DND-41 (cell line): ENCODE measurements around the gene THOC7.

ENCODE experiments used
- EZH2 ChIP-seq: IDR thresholded peaks from 3 replicates; pipeline ENCODE4 v1.6.1; 2012; ENCODE audit warnings: borderline replicate concordance, low read depth, mild to moderate bottlenecking, moderate library complexity, low read length, inconsistent platforms; ENCODE audit not compliant: severe bottlenecking
- TF ChIP-seq, protein P1 (sequence below): IDR thresholded peaks from 2 replicates; pipeline ENCODE4 v1.5.1; 2012; ENCODE audit warnings: borderline replicate concordance, low read length, moderate library complexity, mild to moderate bottlenecking; ENCODE audit not compliant: poor library complexity, severe bottlenecking; ENCODE audit errors: extremely low read depth

DNA sequence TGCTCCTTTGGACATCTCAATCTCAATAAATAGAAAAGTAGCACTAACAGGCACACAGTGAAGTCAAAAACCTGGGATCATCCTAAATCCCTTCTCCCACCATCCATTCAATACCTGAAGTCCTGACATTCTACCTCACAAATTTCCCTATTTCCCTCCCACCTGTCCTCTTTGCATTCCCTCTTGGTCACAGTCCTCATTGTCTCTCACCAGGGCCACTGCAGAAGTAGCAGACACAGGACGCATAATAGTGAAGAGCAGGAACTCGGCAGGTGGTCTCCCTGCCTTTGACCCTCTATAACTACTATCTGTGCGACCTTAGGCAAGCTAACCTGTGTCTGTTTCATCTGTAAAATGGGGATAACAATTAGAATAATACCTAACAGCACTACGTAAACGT is 2.3 kb downstream of the THOC7 start:
- no peak for TF ChIP-seq EZH2
- TF ChIP-seq, protein P1, sequence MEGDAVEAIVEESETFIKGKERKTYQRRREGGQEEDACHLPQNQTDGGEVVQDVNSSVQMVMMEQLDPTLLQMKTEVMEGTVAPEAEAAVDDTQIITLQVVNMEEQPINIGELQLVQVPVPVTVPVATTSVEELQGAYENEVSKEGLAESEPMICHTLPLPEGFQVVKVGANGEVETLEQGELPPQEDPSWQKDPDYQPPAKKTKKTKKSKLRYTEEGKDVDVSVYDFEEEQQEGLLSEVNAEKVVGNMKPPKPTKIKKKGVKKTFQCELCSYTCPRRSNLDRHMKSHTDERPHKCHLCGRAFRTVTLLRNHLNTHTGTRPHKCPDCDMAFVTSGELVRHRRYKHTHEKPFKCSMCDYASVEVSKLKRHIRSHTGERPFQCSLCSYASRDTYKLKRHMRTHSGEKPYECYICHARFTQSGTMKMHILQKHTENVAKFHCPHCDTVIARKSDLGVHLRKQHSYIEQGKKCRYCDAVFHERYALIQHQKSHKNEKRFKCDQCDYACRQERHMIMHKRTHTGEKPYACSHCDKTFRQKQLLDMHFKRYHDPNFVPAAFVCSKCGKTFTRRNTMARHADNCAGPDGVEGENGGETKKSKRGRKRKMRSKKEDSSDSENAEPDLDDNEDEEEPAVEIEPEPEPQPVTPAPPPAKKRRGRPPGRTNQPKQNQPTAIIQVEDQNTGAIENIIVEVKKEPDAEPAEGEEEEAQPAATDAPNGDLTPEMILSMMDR = no peak
